ENCODE results near the gene SH3PXD2A.

The SH3PXD2A gene

DNA sequence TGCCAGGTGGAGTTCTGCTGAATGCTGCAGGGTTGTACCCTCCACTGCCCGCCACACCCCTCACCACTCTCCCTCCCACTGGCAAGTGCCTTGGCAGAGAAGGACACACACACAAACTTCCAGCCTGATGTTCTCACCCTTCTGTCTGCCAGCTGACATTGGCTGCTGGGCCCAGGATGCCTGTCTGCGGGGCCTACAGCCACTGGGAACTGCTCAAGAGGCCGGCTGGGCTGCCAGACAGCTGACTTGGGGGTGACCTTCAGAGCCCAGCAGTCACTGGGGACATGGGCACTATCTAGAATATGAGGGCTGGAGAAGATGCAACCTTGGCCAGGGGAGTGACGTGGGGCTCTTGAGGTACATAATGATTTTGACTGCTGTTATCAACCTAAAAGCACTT lies 157.1 kb downstream of the SH3PXD2A start:
- no peak for DNase-seq

DNA sequence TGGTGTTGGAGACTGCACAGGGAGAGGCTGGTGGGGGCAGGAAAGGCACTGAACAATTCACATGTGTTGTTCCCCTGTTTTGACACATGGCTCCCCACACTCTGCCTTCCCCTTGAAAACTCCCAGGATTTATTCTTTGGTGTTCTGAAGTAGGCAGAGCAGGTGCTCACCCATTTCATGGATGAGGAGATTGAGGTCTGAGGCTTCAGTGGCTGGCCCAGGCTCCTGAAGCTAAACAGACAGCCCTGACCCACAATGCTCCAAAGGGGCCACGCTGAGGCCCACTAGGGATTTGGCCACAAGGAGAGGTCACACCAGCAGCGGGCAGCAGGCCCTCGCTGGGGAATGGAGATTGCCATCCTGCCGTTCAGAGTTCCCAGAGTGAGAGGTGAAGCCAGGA lies 157.6 kb downstream of the SH3PXD2A start:
- no peak for DNase-seq

DNA sequence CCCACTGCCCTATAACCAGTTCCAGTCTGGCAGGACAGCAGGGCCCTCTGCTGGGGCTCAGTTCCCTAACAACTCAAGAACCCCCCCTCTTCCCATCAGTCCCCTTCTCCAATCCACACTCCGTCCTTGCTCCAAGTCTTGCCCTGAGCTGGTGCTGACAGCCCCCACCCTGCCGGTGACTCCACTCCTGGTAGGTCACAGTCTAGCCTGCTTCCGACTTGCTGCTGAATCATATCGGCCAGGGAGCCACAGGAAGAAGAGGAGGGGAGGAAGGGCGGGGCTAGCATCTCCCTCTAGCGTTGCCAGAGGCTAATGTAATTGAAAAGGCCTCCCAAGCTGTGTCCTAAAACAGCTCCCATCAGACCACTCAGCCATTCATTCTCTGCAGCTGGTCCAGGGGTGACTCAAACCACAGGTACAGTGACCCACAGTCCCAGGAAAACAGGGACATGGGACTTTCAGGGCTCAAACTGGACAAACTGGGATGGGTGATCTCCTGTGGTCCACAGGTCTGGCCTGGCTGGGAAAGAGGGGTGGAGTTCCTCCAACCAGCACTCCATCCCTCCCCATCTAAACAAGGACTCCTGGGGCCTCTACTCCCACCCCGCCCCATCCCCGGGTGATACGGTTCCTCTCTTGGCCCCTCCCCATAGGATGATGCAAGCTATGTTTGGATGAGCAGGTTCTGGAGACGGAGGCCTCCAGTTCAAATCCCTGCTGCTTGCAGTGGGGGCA lies 158.8 kb downstream of the SH3PXD2A start:
- DNase-seq: no peak

DNA sequence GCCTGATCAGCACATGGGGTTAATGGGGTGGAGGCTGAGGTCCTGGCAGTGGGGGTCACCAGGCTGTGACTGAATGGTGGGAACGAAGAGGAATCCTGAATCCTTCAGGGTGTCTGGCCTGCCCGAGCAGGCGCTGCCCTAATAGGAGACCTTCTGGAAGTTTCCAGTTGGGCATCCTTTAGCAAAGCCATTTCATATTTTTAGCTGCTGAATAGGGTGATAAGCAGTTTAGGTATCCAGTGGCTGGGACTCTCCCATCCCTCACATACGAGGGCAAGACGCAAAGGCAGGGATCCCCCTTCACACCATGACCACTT lies 159.3 kb downstream of the SH3PXD2A start:
- no peak for DNase-seq

DNA sequence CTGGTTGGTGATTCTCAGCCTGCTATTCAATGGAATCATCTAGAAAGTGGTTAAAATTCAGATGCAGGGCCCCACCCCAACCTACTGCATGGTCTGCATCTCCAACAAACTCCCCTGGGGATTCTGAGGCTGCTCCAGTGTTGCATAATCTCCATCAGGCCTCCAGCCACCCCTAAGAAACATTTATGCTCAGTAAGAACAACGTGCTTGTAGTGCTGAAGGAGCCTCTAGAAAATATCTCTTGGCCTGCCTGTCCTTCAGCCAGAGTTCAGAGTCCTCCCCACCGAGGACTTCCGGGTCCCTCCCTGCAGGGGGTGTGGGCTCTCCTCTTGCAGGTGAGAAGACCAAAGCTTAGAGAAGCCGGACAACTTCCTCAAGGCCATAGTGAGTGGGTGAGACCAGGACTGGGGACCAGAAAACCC lies 159.8 kb downstream of the SH3PXD2A start:
- DNase-seq: no peak

DNA sequence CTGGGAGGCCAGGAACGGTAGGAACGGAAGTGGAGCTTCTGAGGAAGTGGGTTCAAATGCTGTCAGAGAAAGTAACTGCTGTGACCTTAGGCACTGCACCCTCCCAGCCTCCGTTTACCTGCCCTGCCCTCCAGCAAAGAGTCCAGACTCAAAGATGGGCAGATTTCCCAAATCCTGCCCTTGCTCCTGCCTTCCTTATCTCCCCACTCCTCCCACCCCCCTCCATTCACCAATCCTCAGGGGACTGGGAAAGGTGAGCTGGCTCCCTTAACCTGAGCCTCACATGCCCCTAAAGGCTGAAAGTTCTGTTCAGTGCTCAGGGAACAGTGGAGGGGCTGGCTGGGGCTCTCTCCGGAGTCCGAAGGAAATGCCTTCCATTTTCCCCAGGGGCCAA lies 161.6 kb downstream of the SH3PXD2A start:
- no peak for DNase-seq

DNA sequence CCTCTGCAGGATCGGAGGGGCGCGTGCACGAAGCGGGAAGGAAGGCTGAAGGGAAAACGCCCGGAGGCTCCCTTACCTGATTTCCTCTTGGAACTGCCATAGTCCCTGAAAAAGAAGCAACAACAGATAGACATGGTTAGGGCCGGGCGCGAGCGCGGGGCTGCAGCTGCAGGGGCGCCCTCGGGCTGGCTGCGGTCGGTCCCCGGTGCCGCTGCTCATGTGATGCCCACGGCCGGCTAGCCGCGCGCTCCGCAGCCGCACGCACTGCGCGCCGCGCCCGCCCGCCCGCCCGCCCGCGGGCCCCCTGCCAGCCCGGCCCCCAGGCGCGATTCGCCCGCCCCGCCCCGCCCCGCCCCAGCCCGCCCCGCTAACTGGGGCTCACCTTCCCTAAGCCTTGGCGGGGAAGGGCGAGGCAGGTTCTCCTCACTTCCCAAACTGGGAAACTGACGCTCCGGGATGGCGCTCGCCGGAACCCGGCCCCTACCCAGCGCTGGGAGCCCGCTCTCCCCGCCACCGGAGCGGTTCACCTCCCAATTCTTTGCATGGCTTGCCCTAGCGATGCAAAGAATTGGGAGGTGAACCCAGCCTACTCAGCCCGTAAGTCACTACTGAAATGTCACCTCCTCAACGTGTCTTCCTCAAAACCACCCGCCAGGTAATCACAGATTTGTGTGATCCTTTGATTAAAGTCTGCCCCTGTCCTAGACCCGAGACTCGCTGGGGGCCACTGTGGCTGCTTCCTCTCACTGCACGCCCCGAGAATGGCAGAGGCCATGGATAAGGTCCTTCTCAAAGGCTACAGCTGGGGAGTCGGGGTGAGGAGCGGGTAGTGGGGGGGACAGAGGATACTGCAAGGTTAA lies 162.2 kb downstream of the SH3PXD2A start:
- DNase-seq: no peak

DNA sequence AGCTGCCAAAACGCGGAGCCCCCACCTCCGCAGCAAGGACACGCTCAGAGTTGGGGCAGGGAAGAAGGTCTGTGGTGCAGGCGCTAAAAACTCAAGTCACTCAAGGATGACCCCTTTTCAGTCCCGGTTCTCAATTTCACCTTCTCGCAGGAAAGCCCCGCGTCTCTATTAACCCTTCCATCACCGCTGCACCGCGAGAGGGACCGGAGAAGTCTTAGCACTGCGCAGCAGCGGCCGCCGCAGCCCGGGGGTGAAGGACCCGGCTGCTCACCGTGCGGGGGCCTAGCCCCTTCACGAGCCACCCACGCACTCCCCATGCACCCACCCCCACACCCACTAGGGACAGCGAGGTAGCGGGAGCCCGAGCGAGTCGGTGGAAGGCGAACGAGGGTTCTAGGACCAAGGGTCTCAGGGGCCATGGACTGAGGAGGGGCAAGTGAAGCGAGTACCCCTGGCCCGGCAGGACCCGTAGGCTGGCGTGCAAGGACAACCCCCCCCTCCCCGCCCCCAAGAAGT lies 162.9 kb downstream of the SH3PXD2A start:
- DNase-seq: no peak

DNA sequence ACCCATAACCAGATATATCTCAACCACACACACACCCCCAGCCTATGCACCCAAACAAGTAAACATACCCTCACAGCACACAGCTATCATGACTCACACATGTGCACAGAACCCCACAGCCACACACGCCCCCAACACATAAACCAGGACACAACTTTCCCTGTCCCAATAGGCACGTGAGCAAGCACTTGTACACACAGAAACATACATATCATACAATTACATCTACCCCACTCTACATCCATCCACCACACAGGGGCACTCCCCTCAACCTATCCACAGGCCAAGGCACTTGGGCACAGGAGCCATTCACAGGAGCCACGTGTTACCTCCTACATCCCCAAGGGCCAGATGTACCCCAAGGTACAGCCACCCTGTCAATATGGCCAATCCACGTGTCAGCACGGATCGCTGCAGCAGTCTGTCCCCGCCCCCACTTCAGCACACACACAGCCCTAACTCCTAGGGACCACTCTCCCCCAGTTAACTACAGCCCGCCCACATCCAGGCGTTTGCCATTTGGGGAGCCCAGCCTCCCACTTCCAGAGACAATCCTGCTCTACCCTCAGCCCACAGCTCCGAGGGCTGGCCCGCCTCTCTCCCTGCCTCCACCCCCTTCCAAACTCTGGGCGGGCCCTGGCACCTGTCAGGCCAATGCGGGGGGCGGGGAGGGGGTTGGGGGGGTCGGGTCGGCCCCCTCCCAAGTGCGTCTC lies 163.5 kb downstream of the SH3PXD2A start:
- no peak for DNase-seq

DNA sequence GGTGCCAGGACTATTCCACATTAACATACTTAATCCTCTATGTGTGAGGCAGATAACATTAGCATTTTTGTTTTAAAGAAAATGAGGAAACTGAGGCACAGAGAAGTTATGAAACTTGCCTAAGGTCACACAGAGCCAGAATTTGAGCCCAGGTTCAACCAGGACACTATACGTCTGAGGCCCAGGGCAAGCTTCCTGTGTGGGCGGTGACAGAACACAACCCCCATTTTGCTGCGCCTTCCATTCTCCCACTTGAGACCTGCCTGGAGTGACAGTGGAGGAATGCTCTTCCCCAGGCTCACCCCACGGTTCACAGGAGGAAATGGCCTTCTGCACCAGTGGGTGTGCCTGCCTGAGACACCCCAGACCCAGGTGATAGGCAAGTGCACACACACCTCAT lies 164.1 kb downstream of the SH3PXD2A start:
- no peak for DNase-seq

DNA sequence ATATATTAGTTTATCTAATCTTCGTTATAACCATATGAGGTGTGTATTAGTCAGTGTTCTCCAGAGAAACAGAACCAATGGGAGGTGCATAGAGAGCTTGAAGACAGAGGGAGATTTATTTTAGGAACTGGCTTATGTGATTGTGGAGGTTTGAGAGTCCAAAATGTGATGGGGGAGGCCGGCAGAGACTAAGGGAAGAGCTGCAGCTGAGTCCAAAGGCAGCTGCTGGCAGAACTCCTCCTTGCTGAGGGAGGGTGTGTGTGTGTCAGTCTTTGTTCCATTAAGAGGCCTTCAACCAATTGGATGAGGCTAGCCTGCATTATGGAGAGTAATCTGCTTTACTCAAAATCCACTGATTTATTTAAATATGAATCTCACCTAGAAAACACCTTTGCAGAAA lies 165.1 kb downstream of the SH3PXD2A start:
- no peak for DNase-seq

DNA sequence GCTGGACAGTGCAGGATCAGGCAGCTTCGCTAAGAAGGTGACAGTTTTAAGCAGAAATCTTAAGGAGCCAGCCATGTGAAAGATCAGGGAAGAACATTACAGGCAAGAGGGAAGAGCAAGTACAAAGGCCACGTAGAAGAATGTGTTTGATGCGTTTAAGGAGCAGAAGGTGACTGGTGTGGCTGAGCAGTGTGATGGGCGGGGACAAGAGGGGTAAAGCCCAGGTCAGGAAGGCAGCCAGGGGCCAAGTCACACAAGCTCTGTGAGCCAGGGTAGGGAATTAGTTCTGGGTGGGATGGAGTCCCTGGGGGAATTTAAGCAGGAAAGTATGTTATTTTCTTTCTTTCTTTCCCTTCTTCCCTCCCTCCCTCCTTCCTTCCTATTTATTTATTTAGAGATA lies 166.9 kb downstream of the SH3PXD2A start:
- no peak for DNase-seq

DNA sequence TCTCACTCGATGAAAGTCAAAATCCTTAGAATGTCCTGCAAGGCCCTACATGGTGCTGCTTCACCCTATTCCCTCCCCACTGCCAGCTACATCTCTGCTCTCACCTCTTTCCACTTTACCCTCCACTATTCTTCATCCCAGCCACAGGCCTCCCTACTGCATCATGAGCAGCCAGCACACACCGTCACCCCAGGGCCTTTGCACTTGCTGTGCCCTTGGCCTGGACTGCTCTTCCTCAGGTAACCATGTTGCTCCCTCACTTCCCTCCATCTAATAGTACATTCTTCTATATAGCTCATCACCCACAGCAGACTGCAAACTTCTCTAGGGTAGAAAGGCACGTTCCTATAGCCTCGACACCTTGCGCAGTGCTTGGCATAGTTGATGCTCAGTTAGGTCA lies 167.7 kb downstream of the SH3PXD2A start:
- no peak for DNase-seq

DNA sequence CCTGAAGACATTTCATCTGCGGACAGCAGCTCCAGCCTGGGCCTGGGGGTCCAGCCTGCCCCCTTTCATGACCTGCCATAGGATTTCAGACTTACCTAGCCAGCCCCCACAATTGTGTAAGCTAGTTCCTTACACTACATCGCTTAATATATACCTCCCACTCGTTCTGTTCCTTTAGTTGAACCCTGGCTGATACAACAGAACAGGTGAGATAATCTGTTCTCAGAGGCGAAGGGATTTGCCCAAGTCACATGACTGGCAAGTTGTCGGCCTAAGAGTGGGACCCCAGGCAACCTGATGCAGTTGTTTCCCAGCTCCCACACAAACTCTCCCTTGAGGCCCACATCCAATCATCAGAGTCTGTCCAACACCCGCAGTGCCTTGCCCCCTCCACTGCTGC lies 168.2 kb downstream of the SH3PXD2A start:
- DNase-seq: no peak

DNA sequence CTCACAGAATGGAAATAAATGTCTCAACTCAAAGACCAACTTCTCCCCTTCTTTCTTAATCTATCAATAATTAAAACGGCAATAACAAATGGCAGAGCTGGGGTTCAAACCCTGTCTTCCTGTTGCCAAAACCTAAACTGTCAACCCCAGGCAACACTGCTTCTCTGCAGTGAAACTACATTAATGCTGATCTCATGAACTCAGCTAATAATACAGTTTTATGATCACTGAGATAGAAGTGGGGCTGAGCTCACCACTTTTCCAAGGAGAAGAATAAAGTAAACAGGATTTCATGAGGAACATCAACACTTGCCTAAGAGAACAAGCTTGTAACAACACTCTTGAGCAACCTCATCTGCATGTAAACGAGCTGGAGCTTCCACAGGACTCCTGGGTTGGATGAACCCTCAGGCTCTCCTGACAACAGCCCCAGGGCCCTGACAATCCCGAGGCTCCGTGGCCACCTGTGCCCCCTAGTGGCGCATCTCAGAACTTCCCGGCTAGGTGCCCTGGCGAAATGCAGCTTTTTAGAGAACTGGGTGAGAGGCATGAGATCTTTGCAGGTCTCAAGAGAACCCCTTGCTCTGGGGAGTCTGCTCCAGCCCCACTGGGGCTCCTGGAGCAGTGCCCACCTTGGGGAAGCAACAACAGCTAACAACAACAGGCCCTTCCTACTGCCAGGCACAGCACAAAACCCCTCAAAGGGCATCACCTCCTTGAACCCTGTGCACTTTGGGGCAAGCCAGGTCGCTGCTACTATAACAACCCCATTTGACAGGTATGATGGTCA lies 169.3 kb downstream of the SH3PXD2A start:
- DNase-seq: no peak

DNA sequence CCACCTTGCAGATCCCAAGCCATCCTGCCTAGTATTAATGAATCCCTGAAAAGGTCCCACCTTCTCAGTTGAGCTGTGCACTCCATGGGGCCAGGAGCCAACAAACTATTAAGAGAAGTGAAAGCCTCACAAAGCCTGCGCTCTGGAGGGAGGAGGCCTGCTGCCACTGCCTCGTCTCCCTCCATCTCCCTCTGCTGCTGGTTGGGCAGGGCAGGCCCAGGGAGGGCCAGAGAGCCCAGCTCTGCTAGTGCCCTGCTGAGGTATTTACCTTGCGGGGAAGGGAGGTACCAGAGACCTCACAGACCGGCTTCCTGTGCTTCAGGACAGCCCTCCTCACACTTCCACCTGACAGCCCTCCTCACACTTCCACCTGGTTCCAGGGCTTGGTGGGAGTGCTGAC lies 171.5 kb downstream of the SH3PXD2A start:
- no peak for DNase-seq

DNA sequence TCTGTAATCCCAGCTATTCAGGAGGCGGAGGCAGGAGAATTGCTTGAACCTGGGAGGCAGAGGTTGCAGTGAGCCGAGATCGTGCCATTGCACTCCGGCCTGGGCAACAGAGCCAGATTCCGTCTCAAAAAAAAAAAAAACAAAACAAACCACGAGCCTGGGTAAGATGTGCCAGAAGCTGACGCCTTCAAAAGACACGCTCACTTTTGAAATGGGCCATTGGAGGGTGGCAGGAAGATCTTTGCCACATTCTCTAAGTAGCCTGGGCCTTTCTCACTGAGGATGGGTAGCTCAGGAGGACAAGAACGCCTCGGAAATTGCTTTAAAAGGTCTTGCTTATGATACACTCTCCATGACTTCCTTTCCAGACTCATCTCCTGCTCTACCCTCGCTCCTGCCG lies 172.7 kb downstream of the SH3PXD2A start:
- no peak for DNase-seq

DNA sequence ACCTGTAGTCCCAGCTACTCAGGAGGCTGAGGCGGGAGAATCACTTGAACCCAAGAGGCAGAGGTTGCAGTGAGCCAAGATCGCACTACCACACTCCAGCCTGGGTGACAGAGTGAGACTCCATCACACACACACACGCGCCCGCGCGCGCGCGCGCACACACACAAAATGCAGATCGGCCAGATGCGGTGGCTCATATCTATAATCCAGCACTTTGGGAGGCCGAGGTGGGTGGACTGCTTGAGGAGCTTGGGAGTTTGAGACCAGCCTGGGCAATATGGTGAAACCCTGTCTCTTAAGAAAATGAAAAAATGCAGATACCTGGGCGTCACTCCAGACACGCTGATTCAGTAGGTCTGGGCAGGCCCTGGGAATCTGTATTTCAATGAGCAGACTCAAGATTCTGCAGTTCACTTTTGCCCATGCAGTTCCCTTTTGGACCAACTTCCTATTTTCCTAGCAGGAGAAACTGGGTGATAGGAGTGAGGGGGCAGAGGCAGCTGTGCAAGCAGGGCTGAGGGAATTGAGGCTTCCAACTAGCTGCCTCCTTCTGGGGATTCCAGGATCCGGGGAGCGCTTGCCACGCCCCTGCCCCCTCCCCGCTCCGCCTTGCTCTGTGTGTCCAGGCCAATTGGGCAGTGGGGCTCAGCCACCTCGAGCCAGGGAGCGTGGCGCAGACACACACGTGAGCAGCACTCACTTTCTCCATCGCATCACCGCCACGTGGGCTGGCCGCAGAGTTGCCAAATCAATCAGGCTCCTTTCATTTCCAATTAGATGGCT lies 173.6 kb downstream of the SH3PXD2A start:
- DNase-seq: no peak

DNA sequence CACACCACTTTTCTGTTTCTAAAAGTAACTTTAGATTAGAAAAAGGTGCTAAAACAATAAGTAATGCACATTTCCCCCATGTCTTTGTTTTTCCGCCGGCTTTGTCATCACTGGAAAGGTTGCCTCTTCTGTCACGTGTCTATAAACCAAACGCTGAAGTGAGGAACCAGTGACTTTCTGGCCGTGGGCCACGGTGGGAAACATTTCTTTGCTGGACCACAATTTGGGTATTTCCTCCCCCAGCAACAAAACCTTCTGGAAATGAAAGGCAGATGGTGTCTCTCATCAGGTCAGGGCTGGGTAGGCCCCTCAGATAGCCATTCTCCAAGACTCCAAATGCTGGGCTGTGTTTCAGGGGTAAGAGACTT lies 174.5 kb downstream of the SH3PXD2A start:
- DNase-seq: no peak

DNA sequence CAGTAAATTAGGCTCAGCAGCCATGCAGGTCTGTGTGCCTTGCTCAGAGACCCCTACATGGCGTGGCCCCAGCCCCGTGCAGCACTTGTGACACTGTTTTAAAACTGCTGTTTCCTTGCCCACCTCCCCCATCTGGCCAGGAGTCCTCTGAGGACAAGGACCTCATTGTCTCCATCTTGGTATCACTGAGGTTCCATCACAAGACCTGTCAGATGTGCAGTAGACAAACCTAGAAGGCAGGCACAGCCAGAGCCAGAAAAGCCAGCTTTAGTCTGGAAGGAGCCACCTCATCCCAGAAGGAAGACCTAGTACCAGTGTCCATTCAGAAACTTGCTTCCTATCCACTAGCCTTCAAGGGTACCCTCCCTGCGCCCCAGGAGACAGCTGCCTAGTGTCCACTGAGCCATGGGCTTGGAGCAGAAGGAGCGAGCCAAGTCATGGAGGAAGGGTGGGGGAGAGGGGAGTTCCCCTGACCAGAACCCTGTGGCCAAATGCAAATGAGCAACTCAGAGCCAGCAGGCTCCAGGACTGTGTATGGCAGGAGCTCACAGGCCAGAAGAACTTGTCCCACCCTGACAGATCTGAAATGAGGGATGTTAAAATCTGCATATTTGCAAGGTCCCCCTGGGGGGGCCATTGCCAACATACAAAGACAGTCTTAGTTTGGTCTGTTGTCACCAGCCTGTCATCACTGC lies 176.1 kb downstream of the SH3PXD2A start:
- DNase-seq: no peak

DNA sequence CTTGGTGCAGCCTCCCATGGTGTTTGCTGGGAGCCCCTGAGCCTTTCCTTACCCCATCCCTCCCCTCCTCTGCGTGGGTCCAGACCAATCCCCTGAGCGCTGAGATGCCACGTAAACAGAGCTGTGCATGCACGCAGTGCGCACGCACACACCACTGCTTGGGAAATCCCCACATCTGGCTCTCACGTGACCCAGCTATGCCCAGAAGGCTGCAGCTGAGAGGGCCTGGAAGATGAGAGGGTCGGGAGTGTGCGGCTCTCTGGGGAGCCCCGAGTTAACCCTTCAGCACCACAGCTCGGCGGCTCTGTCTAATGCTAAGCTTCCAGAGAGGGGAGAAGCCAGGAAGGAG lies 177.2 kb downstream of the SH3PXD2A start:
- DNase-seq: no peak
